Measurements from ENCODE around the gene DNAH12. TPM values are rescaled to one million over a fixed set of nuclear protein-coding genes. Genes with fewer than 3 reads are reported as not detected.

Gene DNAH12
- total RNA-seq, 1 experiment from 2014 or later, result not detected

GRCh38 chr3:57268416-57268815 lies 275.7 kb downstream of the DNAH12 start:
- H3K9me2 ChIP-seq (ENCODE audit: insufficient read depth), result no peaks in the 10 kb centered on the region
- no peaks in the 10 kb centered on the region for H3K79me2 ChIP-seq (ENCODE audit: insufficient read depth, low read length)
- no TSS peak for BruUV-seq (replicated peaks)
- peaks cover 8 to 37% of the 10 kb centered on the region in 2 experiments; a peak in 3 of 4 replicates for H3K36me3 ChIP-seq (ENCODE audit: control insufficient read depth in 1 of 2, insufficient read depth in 2 of 2, low read length in 2 of 2)
- RAD21 ChIA-PET (ENCODE audit: low non-redundant PET in 1 of 2, low total read pairs in 2 of 2, uncharacterized antibody in 2 of 2, unreplicated experiment in 2 of 2), result no interaction called here
- CTCF ChIA-PET, result no interaction called here
- no peaks in the 10 kb centered on the region for H3K4me1 ChIP-seq (ENCODE audit: control insufficient read depth in 1 of 2, insufficient read depth in 2 of 2, low read length in 2 of 2)
- no peak overlapping the region for H3K9ac ChIP-seq (ENCODE audit: low read length)
- no peaks in the 10 kb centered on the region for H3K9me3 ChIP-seq (ENCODE audit: control insufficient read depth in 1 of 2, insufficient read depth in 1 of 2, low read depth in 1 of 2, low read length in 2 of 2)
- H3K27me3 ChIP-seq (ENCODE audit: insufficient read depth, low read length), result no peaks in the 10 kb centered on the region
- no peak overlapping the region for H3K4me2 ChIP-seq (ENCODE audit: low read length)
- no peak overlapping the region for H2AFZ ChIP-seq (ENCODE audit: low read depth, low read length, poor library complexity, severe bottlenecking)
- ATAC-seq (no peak), DNase-seq (ENCODE audit: low read depth, low spot score) (no peak)
- no peak overlapping the region for H3K4me3 ChIP-seq (replicated peaks in 1 of 2; ENCODE audit: low read depth in 1 of 2, low read length in 2 of 2)
- intact Hi-C loops (cut with micrococcal nuclease), result no loop called here
- TF ChIP-seq ZNF274 (IDR thresholded peaks at IDR 0.05; ENCODE audit: low read depth, low read length) (no peak), RAD21 (IDR thresholded peaks at IDR 0.05; ENCODE audit: low read depth) (no peak), YY1 (IDR thresholded peaks at IDR 0.05; ENCODE audit: extremely low read depth, insufficient replicate concordance, low read depth, low read length) (no peak)
- H4K20me1 ChIP-seq (ENCODE audit: insufficient read depth), result no peaks in the 10 kb centered on the region
- no peak overlapping the region for H3K27ac ChIP-seq (ENCODE audit: low read depth, low read length)
- POLR2A ChIA-PET, result no interaction called here

GRCh38 chr3:57261929-57262328 lies 282.2 kb downstream of the DNAH12 start:
- no peaks in the 10 kb centered on the region for H3K27me3 ChIP-seq (ENCODE audit: insufficient read depth, low read length)
- H3K36me3 ChIP-seq (ENCODE audit: control insufficient read depth in 1 of 2, insufficient read depth in 2 of 2, low read length in 2 of 2), result peaks cover 26 to 50% of the 10 kb centered on the region in 2 experiments
- no peak overlapping the region for H2AFZ ChIP-seq (ENCODE audit: low read depth, low read length, poor library complexity, severe bottlenecking)
- no peak overlapping the region for H3K27ac ChIP-seq (ENCODE audit: low read depth, low read length)
- H3K4me1 ChIP-seq (ENCODE audit: control insufficient read depth in 1 of 2, insufficient read depth in 2 of 2, low read length in 2 of 2), result no peaks in the 10 kb centered on the region
- ChIA-PET CTCF (no interaction called here), POLR2A (no interaction called here), RAD21 (ENCODE audit: low non-redundant PET in 1 of 2, low total read pairs in 2 of 2, uncharacterized antibody in 2 of 2, unreplicated experiment in 2 of 2) (no interaction called here)
- no peaks in the 10 kb centered on the region for H3K79me2 ChIP-seq (ENCODE audit: insufficient read depth, low read length)
- H3K4me3 ChIP-seq (replicated peaks in 1 of 2; ENCODE audit: low read depth in 1 of 2, low read length in 2 of 2), result no peak overlapping the region
- no peaks in the 10 kb centered on the region for H4K20me1 ChIP-seq (ENCODE audit: insufficient read depth)
- no peak overlapping the region for H3K4me2 ChIP-seq (ENCODE audit: low read length)
- no peak for ATAC-seq
- no peaks in the 10 kb centered on the region for H3K9me2 ChIP-seq (ENCODE audit: insufficient read depth)
- H3K9ac ChIP-seq (ENCODE audit: low read length), result no peak overlapping the region
- no TSS peak for BruUV-seq (replicated peaks)
- intact Hi-C loops (cut with micrococcal nuclease), result no loop called here
- H3K9me3 ChIP-seq (ENCODE audit: control insufficient read depth in 1 of 2, insufficient read depth in 1 of 2, low read depth in 1 of 2, low read length in 2 of 2), result no peaks in the 10 kb centered on the region
- DNase-seq (ENCODE audit: low read depth, low spot score), result no peak
- no peak for TF ChIP-seq EGR1 (IDR thresholded peaks at IDR 0.05; ENCODE audit: low read depth)
- TF ChIP-seq ELF1 (IDR thresholded peaks at IDR 0.05; ENCODE audit: borderline replicate concordance, low read depth), result no peak
- TF ChIP-seq ATF3 (IDR thresholded peaks at IDR 0.05), result no peak
- no peak for TF ChIP-seq SP1 (IDR thresholded peaks at IDR 0.05; ENCODE audit: low read depth)
- TF ChIP-seq ZFX (IDR thresholded peaks at IDR 0.05), result no peak
- TF ChIP-seq REST (IDR thresholded peaks at IDR 0.05; ENCODE audit: low read depth), result no peak
- no peak for TF ChIP-seq POLR2AphosphoS5 (IDR thresholded peaks at IDR 0.05; ENCODE audit: low read depth, low read length)
- no peak for TF ChIP-seq CEBPB (IDR thresholded peaks at IDR 0.05; ENCODE audit: low read depth)
- no peak for TF ChIP-seq SRF (IDR thresholded peaks at IDR 0.05; ENCODE audit: low read depth)
- no peak for TF ChIP-seq FOSL1 (IDR thresholded peaks at IDR 0.05; ENCODE audit: low read depth)
- TF ChIP-seq, protein P1, sequence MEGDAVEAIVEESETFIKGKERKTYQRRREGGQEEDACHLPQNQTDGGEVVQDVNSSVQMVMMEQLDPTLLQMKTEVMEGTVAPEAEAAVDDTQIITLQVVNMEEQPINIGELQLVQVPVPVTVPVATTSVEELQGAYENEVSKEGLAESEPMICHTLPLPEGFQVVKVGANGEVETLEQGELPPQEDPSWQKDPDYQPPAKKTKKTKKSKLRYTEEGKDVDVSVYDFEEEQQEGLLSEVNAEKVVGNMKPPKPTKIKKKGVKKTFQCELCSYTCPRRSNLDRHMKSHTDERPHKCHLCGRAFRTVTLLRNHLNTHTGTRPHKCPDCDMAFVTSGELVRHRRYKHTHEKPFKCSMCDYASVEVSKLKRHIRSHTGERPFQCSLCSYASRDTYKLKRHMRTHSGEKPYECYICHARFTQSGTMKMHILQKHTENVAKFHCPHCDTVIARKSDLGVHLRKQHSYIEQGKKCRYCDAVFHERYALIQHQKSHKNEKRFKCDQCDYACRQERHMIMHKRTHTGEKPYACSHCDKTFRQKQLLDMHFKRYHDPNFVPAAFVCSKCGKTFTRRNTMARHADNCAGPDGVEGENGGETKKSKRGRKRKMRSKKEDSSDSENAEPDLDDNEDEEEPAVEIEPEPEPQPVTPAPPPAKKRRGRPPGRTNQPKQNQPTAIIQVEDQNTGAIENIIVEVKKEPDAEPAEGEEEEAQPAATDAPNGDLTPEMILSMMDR (IDR thresholded peaks at IDR 0.05 in 2 of 3, conservative IDR thresholded peaks at IDR 0.05 in 1 of 3; ENCODE audit: borderline replicate concordance in 1 of 3, insufficient read depth in 1 of 3, low read depth in 2 of 3, low read length in 2 of 3), result no peak
- no peak for TF ChIP-seq JUND (IDR thresholded peaks at IDR 0.05)

Measured in HCT116 (cell line).